Kidney (tissue), 14 donors: ENCODE data around the gene PTPRS. TPM values are rescaled to one million over a fixed set of nuclear protein-coding genes. Genes with fewer than 3 reads are reported as not detected.
"Not testable (repeated sequence)": the region's sequence is repeated elsewhere in the genome, so short reads cannot be mapped to it uniquely, and the experiment has no call there.

Experiments
- DNase-seq, 5 donors: peaks; one replicate each; pipeline ENCODE4 v3.0.0-alpha.2; 2013 to 2020
- FAIRE-seq: peaks from 2 replicates; lab custom pipeline; 2012; peaks lifted over from hg19 to GRCh38; lab: Jason Lieb, UNC
- H3K27ac ChIP-seq, 2 donors: one replicate each; pipeline ENCODE4 v1.7.0; 2013; ENCODE audit warnings: low read depth in 2 of 2, low read length in 2 of 2, inconsistent platforms in 1 of 2
- H3K27me3 ChIP-seq: one replicate; pipeline ENCODE4 v1.7.1; 2013; ENCODE audit warnings: low read length, inconsistent platforms; ENCODE audit not compliant: control insufficient read depth, insufficient read depth
- H3K36me3 ChIP-seq, 3 donors: one replicate each; pipeline versions ENCODE4 v1.7.0 to v1.7.1; 2013; ENCODE audit warnings: low read length in 3 of 3, control low read depth in 1 of 3, inconsistent platforms in 1 of 3; ENCODE audit not compliant: insufficient read depth in 3 of 3, control insufficient read depth in 2 of 3
- H3K4me1 ChIP-seq, 3 donors: one replicate each; pipeline versions ENCODE4 v1.7.0 to v1.7.1; 2013; ENCODE audit warnings: low read length in 3 of 3, inconsistent platforms in 1 of 3, low read depth in 1 of 3; ENCODE audit not compliant: control insufficient read depth in 2 of 3, insufficient read depth in 2 of 3
- H3K4me3 ChIP-seq, 3 donors: one replicate each; pipeline versions ENCODE4 v1.7.0 to v1.8.1; 2013; ENCODE audit warnings: low read length in 3 of 3, control low read depth in 1 of 3, inconsistent platforms in 1 of 3
- H3K9ac ChIP-seq, 3 donors: one replicate each; pipeline versions ENCODE4 v1.7.0 to v1.7.1; 2013; ENCODE audit warnings: low read length in 3 of 3, control low read depth in 1 of 3, inconsistent platforms in 1 of 3
- H3K9me3 ChIP-seq, 3 donors: one replicate each; pipeline versions ENCODE4 v1.7.0 to v1.7.1; 2013; ENCODE audit warnings: low read length in 3 of 3, control low read depth in 1 of 3, inconsistent platforms in 1 of 3; ENCODE audit not compliant: control insufficient read depth in 2 of 3, insufficient read depth in 1 of 3
- CTCF ChIP-seq: IDR thresholded peaks from 3 replicates; pipeline ENCODE4 v1.5.1; 2012; ENCODE audit warnings: mild to moderate bottlenecking, moderate library complexity, borderline replicate concordance; ENCODE audit not compliant: insufficient read depth; ENCODE audit errors: extremely low read depth
- intact Hi-C: fragments of 100-400 bp; cut with DNase I; formaldehyde crosslinking; loops from one replicate; pipeline ENCODE4 v1.11.1; 2022
- polyA plus RNA-seq: library from polyadenylated mRNA; stranded (reverse); fragments of 350-450 nt; fragmentation: Illumina TruSeq; extraction: RNeasy Lipid Tissue Mini Kit (QIAGEN cat#74804); gene quantifications from one replicate; pipeline ENCODE4 v1.2.3, GENCODE V29; 2014; ENCODE audit warnings: low read depth, low replicate concordance; ENCODE audit not compliant: insufficient read depth
- total RNA-seq: library from RNA; stranded (reverse); fragmentation: NEBNext Ultra II Directional; extraction: Animal tissue kit (Norgen Biotek cat#: 25700); gene quantifications from one replicate; pipeline ENCODE4 v1.2.1, GENCODE V29; 2021
- donor health status: control.
- donor health status: control.
- donor health status: control.
- donor health status: control.
- donor health status: control.
- donor health status: DM: yes; HTN: yes; CAD: no.
- donor health status: Normal renal cell carcinoma (clear cell type).

The PTPRS gene
- total and polyA plus RNA-seq, 2 donors from 2014 or later, result 7.2 to 103 TPM

GRCh38 chr19:5329141-5329540, 11.5 kb downstream of the PTPRS start:
- Histone ChIP-seq H3K27ac (no peak overlapping the region), H3K9me3 (peaks cover 0 to 4% (median 3%) of the 10 kb centered on the region in 3 donors), H3K4me3 (no peak overlapping the region), H3K36me3 (no peaks in the 10 kb centered on the region), H3K27me3 (no peaks in the 10 kb centered on the region), H3K4me1 (no peaks in the 10 kb centered on the region), H3K9ac (no peak overlapping the region)
- DNase-seq (no peak), FAIRE-seq (no peak)
- no peak for TF ChIP-seq CTCF
- intact Hi-C loops, result no loop called here

- H3K4me3 ChIP-seq, H3K27ac ChIP-seq, intact Hi-C loops, FAIRE-seq, DNase-seq, H3K27me3 ChIP-seq, H3K9ac ChIP-seq, H3K9me3 ChIP-seq, H3K36me3 ChIP-seq, H3K4me1 ChIP-seq: not testable (repeated sequence)
Measured at GRCh38 chr19:5328407-5328806, 12.2 kb downstream of the PTPRS start.

- no peak for TF ChIP-seq CTCF
- H3K4me1 ChIP-seq, result no peaks in the 10 kb centered on the region
- intact Hi-C loops, result no loop called here
- no peak overlapping the region for H3K4me3 ChIP-seq
- FAIRE-seq, result no peak
- H3K27me3 ChIP-seq, result no peaks in the 10 kb centered on the region
- peaks cover 0 to 4% (median 3%) of the 10 kb centered on the region in 3 donors for H3K9me3 ChIP-seq
- no peak overlapping the region for H3K9ac ChIP-seq
- no peak for DNase-seq
- H3K36me3 ChIP-seq, result no peaks in the 10 kb centered on the region
- H3K27ac ChIP-seq, result no peak overlapping the region
Measured at GRCh38 chr19:5326986-5327623, 13.5 kb downstream of the PTPRS start.

- intact Hi-C loops, result no loop called here
- H3K36me3 ChIP-seq, result no peaks in the 10 kb centered on the region
- no peak overlapping the region for H3K27ac ChIP-seq
- no peak for TF ChIP-seq CTCF
- H3K9me3 ChIP-seq, result peaks cover 0 to 4% (median 3%) of the 10 kb centered on the region in 3 donors
- H3K4me1 ChIP-seq, result no peaks in the 10 kb centered on the region
- no peak for DNase-seq
- no peaks in the 10 kb centered on the region for H3K27me3 ChIP-seq
- no peak overlapping the region for H3K9ac ChIP-seq
- no peak for FAIRE-seq
- H3K4me3 ChIP-seq, result no peak overlapping the region
Measured at GRCh38 chr19:5326545-5326944, 14.1 kb downstream of the PTPRS start.
